HG02943 (cell line): ENCODE measurements around the gene ARL16.
A peak's percentile ranks its signal among the peaks of the same experiment; 100 is the strongest.

Experiments used
- ATAC-seq: cut with Tn5 transposase; IDR thresholded peaks from one replicate; pipeline ENCODE4 v1.9.1; 2021; ENCODE audit warnings: mild to moderate bottlenecking, low read depth, moderate library complexity; ENCODE audit not compliant: unreplicated experiment

The ARL16 gene, protein sequence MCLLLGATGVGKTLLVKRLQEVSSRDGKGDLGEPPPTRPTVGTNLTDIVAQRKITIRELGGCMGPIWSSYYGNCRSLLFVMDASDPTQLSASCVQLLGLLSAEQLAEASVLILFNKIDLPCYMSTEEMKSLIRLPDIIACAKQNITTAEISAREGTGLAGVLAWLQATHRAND

GRCh38 chr17:81683584-81684441, at the start of gene ARL16, which contains the start of gene HGS:
Gene ARL16 (minus strand): TSS chr17:81683797. CDS start chr17:81683753, 44 bp downstream.
Gene HGS (plus strand): TSS chr17:81684011. CDS start chr17:81684067, 56 bp downstream.
- peak; percentile 90 for ATAC-seq

DNA sequence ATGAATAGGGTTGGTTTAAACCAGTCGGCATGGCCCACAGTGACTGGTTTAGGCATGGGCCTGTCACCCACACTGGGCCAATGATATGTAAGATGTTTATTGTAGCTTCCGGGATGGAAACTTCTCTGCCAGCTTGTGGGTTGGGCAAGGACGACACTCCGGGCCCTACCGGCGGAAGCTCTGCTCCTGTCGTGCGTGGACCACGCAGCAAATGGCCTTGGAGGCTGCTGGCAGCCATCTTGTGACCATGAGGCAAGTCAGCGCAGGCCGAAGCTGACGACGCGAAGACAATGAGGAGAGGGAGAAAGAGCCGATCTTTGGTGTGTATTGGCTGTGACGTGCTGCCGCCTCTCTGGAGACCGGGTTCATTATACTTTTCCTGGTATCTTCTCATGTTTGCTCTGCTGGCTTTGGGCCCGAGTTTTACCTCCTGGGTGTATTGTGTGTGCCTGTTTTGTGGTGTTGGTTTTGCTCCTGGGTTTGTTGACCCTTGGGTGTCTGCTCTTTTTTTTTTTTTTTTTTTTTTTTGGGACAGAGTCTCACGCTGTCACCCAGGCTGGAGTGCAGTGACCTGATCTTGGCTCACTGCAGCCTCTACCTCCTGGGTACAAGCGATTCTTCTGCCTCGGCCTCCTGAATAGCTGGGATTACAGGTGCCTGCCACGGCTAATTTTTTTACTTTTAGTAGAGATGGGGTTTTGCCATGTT, 43.9 kb upstream of the ARL16 start:
- ATAC-seq: no peak

DNA sequence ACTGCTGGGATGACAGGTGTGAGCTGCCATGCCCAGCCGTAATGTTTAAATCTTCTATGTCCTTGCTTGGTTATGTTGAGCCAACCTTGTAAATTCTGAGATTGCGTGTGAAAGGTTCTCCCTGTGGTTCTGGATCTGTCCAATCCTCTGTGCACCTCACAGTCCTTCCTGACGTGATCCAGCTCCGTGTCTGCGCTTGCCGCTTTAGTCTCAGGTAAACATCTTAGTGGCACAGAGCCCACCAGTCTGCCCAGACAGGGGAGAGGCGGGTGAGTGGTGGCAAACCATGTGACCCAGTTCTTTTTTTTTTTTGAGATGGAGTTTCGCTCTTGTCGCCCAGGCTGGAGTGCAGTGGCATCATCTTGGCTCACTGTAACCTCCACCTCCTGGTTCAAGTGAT, 42.4 kb upstream of the ARL16 start:
- ATAC-seq: no peak

GRCh38 chr17:81725439-81725838, 41.8 kb upstream of the ARL16 start:
- no peak for ATAC-seq

- no peak for ATAC-seq
These were observed 40.1 kb upstream of the ARL16 start for GRCh38 chr17:81723651-81724209.

- ATAC-seq: no peak
These were observed 38.9 kb upstream of the ARL16 start for GRCh38 chr17:81722184-81723120.

DNA sequence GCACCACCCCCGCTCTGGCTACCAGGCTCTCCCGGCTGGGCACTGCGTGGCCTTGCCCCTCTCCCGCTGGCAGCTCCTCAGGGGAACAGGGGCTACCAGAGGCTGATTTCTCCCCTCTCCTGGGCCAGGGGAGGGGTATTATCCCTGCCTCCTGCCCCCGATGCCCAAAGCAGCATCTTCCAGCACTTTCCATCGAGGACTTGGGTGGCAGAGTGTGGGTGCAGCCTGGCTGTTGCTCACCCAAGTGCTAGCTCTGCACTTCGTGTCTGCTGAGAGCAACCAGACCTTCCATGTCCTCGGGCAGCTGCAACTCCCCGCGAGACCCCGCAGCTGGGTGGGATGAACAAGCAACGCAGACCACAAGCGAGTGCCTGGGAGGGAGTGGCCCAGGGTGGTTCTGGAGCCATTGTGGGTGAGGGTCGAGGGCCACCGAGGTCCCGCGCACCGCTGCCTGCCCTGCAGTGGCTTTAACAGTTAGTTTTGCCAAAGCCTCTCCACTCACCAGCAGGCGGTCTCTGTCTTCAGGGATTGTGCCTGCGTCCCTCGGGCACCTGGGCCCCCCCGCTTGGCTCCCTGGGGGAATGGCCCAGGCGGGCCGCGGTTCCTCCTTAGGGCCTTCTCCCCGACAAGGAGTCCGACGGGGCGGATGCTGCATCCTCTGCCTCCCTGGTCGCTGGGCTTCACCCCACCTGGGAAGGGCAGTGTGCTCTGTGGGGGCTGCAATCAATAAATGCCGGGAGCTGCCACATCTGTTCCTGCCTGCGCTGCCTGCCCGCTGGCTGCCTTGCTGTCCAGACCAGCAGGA, 36.9 kb upstream of the ARL16 start:
- ATAC-seq: no peak

GRCh38 chr17:81719410-81720266, 36.0 kb upstream of the ARL16 start:
- ATAC-seq: no peak

DNA sequence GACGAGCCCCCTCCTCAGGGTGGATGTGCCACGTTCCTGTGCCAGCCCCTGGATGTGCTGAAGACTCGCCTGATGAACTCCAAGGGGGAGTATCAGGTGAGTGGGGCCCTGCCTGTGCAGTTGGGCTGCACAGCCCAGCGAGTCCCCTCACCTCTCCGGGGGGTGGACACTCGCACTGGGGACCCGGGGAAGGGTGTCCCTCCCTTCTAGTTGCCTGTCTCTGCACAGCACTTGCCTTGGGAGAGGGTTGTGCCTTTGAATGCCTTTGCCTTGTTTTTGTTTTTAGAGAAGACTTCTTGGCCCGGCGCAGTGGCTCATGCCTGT, 34.1 kb upstream of the ARL16 start:
- ATAC-seq: no peak

- no peak for ATAC-seq
These were observed 33.6 kb upstream of the ARL16 start for GRCh38 chr17:81717049-81717765.

- ATAC-seq: no peak
These were observed 33.0 kb upstream of the ARL16 start for GRCh38 chr17:81716674-81716996.

DNA sequence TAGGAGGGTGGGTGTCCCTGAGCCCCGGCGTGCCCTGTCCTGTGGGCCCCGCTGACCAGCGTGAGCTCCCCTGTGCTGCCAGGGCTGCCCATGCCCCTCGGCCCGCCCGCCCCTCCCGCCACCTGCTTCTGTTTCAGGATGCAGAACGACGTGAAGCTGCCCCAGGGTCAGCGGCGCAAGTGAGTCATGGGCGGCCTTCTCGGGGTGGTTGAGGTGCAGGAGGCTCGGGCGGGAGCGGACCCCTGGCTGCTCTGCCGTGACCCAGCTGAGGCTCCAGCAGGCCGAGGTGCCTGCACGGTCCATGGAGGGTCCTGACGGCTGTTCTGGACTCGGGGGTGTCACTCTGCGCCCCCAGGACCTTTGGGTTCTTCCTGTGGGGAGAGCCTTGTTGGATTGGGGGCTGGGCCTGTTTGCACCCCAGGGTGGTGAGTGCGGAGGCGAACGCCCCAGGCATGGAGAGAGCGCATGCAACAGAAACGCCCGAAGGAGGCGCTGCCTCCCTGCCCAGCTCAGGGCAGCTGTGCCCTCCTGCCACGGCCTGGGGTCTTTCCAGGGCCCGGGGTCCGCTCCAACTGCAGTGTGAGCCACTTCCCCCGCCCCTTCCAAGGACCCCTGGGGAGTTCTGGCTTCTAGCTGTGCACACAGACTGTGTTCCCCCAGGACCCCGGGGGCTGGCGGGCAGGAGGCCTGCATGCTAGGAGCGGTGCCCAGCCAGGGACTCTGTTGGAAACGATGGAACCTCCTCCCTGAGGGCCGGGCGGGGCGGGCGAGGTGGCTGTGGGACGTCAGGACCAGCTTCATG, 32.5 kb upstream of the ARL16 start:
- no peak for ATAC-seq

DNA sequence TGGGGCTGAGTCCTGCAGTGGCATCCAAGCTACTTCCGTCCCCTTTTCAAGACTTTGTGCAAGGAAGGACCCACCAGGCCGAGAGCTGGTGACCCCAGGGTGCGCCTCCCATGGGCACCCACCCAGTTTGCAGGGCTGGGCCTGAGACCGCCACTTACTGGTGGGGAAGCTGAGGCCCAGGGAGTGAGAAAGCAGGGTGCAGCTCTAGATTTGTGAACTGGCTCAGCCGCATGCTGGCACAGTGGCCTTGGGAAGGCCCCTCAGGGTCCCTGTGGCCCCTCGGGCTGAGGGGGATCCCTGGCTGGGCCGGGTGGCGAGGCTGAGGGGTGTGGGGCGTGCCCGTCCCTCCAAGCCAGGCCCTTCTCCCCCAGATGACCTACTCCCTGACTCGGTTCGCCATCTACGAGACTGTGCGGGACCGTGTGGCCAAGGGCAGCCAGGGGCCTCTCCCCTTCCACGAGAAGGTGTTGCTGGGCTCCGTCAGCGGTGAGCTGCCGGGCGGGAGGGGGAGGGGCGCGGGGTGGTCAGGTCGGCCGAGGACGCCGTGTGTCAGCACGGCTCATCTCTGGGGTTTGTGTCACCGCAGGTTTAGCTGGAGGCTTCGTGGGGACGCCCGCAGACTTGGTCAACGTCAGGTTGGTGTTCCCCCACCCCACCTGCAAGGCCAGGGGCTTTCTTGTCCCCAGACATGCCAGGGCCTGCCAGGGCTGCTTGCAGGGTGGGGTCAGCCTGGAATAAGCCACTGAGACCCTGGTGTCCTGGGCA, 31.7 kb upstream of the ARL16 start:
- ATAC-seq: no peak

DNA sequence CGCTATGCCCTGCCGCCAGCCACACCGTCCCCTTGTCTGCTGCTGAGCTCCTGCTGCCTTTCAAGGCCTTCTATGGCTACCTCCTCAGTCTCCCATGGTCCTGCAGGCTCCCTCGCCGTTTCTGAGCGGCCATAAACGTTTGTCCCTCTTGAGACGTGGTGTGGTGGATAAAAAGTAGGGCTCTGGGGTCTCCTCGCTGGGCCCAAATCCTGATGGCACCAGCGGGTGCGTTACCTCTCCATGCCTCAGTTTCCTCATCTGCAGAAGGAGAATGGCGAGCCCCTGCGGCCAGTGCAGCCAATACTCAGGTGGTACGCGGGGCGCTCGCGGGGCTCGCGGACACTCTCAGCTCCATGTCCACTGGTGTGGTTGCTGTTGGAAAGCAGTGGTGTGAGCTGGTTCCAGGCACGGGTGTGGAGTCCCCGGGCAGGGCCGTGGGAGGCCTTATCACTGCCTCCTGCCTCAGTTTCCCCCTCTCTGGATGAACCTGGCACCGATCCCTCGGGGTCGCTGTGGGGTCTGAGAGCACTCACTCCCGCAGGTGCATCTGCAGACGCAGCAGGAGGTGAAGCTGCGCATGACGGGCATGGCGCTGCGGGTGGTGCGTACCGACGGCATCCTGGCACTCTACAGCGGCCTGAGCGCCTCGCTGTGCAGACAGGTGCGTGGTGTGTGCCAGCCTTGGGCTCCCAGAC, 31.0 kb upstream of the ARL16 start:
- no peak for ATAC-seq

DNA sequence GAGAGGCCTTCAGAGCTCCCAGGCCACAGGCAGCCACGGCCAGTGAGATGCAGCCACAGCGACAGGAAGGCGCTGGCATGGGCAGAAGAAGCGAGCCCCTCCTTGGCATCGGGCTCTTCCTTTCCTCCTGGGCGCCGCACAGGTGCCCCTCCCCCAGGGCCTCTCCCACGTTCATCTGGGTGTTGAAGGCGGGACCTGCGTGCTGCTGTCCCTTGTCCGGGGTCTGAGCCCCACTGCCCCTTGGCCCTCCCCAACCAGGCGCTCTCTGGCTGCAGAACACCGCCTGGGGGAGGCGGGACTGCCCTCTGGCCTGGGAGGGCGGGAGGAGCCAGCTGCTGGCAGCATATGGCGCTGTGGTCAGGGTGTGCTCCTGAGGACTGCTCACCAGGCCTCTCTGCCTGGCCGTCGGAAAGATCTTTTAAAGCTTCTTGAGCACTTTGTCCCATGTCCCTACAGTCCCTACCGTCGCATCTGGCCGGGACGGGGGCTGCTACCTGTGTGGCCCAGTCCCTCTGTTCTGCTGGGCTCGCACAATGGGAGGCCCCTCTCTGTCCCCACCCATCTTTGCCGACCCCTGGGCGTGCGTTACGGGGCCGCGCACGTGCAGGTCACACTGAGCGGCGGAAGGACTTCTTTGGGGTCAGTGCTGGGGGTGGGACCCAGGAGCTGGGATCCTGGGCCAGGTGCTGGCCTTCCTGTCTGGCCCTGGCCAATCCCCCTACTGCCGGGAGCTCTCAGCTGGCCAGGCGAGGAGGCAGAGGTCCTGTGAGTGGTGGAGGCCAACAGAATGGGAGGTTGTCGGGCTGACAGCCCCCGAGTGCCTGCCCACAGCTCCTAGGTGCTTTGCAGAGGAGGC, 30.2 kb upstream of the ARL16 start:
- ATAC-seq: no peak
